ENCODE results near the gene MAD1L1. TPM values are rescaled to one million over a fixed set of nuclear protein-coding genes. Genes with fewer than 3 reads are reported as not detected.

Gene MAD1L1
- total and polyA plus RNA-seq, 2 donors (not counting 3 experiments of a cell fraction or from before 2014, with no cell fraction given): 34.1 to 42.3 TPM

GRCh38 chr7:2165239-2165609 lies 67.5 kb downstream of the MAD1L1 start:
- no TSS peak for BruUV-seq (replicated peaks)
- H3K27me3 ChIP-seq (ENCODE audit: control insufficient read depth in 2 of 2, insufficient read depth in 2 of 2, low read length in 2 of 2): no peaks in the 10 kb centered on the region
- H3K79me2 ChIP-seq (ENCODE audit: control insufficient read depth, insufficient read depth, low read length): no peaks in the 10 kb centered on the region
- no peak for DNase-seq (ENCODE audit: low read depth, low spot score)
- no peak overlapping the region for H2AFZ ChIP-seq (ENCODE audit: low read depth, low read length)
- POLR2A ChIA-PET: no interaction called here
- H3K4me1 ChIP-seq (ENCODE audit: control insufficient read depth, extremely low read depth, insufficient read depth, low read length): no peaks in the 10 kb centered on the region
- dilution Hi-C loops (cut with MboI; ENCODE audit: extremely low pct_ligation_motif_present, low sequenced_read_pairs): no loop called here
- H3K9me1 ChIP-seq (replicated peaks; ENCODE audit: control insufficient read depth, extremely low read depth, insufficient read depth, low read length): no peaks in the 10 kb centered on the region
- CTCF ChIA-PET: interaction anchor here (1.8 kb wide), 1 partner anchor 10 kb away, joined by 5 read pairs; no protein-coding TSS in a partner anchor
- intact Hi-C loops (cut with micrococcal nuclease): no loop called here
- no peak overlapping the region for H3K27ac ChIP-seq (ENCODE audit: insufficient read depth, low read depth, low read length)
- H3K4me3 ChIP-seq (replicated peaks in 1 of 3; ENCODE audit: insufficient read depth in 1 of 3, low read depth in 1 of 3, low read length in 3 of 3): no peak overlapping the region
- H3K9ac ChIP-seq (replicated peaks; ENCODE audit: extremely low read depth, insufficient read depth, low read length): no peak overlapping the region
- TF ChIP-seq MYC (IDR thresholded peaks at IDR 0.05; ENCODE audit: low read depth, low read length): no peak
- TF ChIP-seq GATA2 (IDR thresholded peaks at IDR 0.05; ENCODE audit: insufficient read depth, insufficient read length, low read depth, low read length): no peak
- TF ChIP-seq JUN (IDR thresholded peaks at IDR 0.05; ENCODE audit: borderline replicate concordance, insufficient read depth, insufficient read length, low read depth): no peak
- TF ChIP-seq, protein P1, sequence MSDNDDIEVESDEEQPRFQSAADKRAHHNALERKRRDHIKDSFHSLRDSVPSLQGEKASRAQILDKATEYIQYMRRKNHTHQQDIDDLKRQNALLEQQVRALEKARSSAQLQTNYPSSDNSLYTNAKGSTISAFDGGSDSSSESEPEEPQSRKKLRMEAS (IDR thresholded peaks at IDR 0.05; ENCODE audit: insufficient read depth, insufficient read length): no peak
- no peak for TF ChIP-seq POLR2AphosphoS5 (IDR thresholded peaks at IDR 0.05; ENCODE audit: insufficient read depth, low read depth, low read length)
- TF ChIP-seq POLR2A (IDR thresholded peaks at IDR 0.05; ENCODE audit: low read depth, low read length): no peak
- no peak for TF ChIP-seq FOS (IDR thresholded peaks at IDR 0.05; ENCODE audit: borderline replicate concordance, insufficient read depth, low read length)
- no peak for TF ChIP-seq EZH2 (IDR thresholded peaks at IDR 0.05; ENCODE audit: borderline replicate concordance, low read depth, low read length, severe bottlenecking)
- TF ChIP-seq, protein P2, sequence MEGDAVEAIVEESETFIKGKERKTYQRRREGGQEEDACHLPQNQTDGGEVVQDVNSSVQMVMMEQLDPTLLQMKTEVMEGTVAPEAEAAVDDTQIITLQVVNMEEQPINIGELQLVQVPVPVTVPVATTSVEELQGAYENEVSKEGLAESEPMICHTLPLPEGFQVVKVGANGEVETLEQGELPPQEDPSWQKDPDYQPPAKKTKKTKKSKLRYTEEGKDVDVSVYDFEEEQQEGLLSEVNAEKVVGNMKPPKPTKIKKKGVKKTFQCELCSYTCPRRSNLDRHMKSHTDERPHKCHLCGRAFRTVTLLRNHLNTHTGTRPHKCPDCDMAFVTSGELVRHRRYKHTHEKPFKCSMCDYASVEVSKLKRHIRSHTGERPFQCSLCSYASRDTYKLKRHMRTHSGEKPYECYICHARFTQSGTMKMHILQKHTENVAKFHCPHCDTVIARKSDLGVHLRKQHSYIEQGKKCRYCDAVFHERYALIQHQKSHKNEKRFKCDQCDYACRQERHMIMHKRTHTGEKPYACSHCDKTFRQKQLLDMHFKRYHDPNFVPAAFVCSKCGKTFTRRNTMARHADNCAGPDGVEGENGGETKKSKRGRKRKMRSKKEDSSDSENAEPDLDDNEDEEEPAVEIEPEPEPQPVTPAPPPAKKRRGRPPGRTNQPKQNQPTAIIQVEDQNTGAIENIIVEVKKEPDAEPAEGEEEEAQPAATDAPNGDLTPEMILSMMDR (IDR thresholded peaks at IDR 0.05; ENCODE audit: extremely low read depth in 1 of 2, insufficient read depth in 1 of 2, low read depth in 1 of 2, low read length in 2 of 2): no peak
- no peaks in the 10 kb centered on the region for H4K20me1 ChIP-seq (replicated peaks; ENCODE audit: control insufficient read depth, extremely low read depth, insufficient read depth, low read length)
- no peaks in the 10 kb centered on the region for H3K36me3 ChIP-seq (ENCODE audit: control insufficient read depth in 2 of 2, extremely low read depth in 1 of 2, insufficient read depth in 2 of 2, low read length in 2 of 2)
- H3K9me3 ChIP-seq (replicated peaks; ENCODE audit: control insufficient read depth, insufficient read depth, low read length): no peaks in the 10 kb centered on the region
- no peak overlapping the region for H3K4me2 ChIP-seq (ENCODE audit: insufficient read depth, low read length)
- no peak for FAIRE-seq
